Psoas muscle (tissue), 8 donors: ENCODE data around the gene SMCO4. TPM values are rescaled to one million over a fixed set of nuclear protein-coding genes. Genes with fewer than 3 reads are reported as not detected.

Source experiments
- ATAC-seq, 4 donors: fragments of 200-7000 bp; cut with Tn5 transposase; one replicate each; pipeline ENCODE4 v1.9.1; 2020; ENCODE audit warnings: moderate library complexity in 3 of 4, mild to moderate bottlenecking in 2 of 4
- DNase-seq, 2 donors: peaks; one replicate each; pipeline ENCODE4 v3.0.0-alpha.2; 2020
- H3K27ac ChIP-seq: fragments of 200-600 bp; one replicate; pipeline ENCODE4 v1.8.0; 2022
- H3K27me3 ChIP-seq, 3 donors: fragments of 200-600 bp in 1 of 3; one replicate each; pipeline versions ENCODE4 v1.6.1 to v1.8.0; 2013 to 2022; ENCODE audit warnings: low read length in 2 of 3, mild to moderate bottlenecking in 2 of 3, moderate library complexity in 1 of 3; ENCODE audit not compliant: insufficient read depth in 3 of 3
- H3K36me3 ChIP-seq, 2 donors: fragments of 200-600 bp in 1 of 2; one replicate each; pipeline versions ENCODE4 v1.6.1 to v1.8.0; 2013 to 2022; ENCODE audit warnings: low read depth in 1 of 2, mild to moderate bottlenecking in 1 of 2, moderate library complexity in 1 of 2; ENCODE audit not compliant: insufficient read depth in 1 of 2
- H3K4me1 ChIP-seq: fragments of 200-600 bp; one replicate; pipeline ENCODE4 v1.8.0; 2022
- H3K4me3 ChIP-seq: fragments of 200-600 bp; one replicate; pipeline ENCODE4 v1.8.0; 2022; ENCODE audit warnings: mild to moderate bottlenecking
- H3K9me3 ChIP-seq: fragments of 200-600 bp; one replicate; pipeline ENCODE4 v1.8.0; 2022
- CTCF ChIP-seq: fragments of 200-600 bp; IDR thresholded peaks from one replicate; pipeline ENCODE4 v1.8.0; 2022; ENCODE audit warnings: antibody characterized with exemption
- WGBS, 3 donors: extraction: QIAGEN DNeasy Blood & Tissue Kit; methylation state at CpG; one replicate each; pipeline versions ENCODE4 v1.1.6 to v1.1.7; 2013; 5-methylcytosine and 5-hydroxymethylcytosine counted together
- intact Hi-C, 2 donors: fragments of 100-400 bp; cut with DNase I; formaldehyde crosslinking; loops; one replicate each; pipeline versions ENCODE4 v1.11.0 to v1.14.2; 2022
- polyA plus RNA-seq, 3 donors: library from polyadenylated mRNA; stranded (reverse); fragments of 200-250 nt; gene quantifications; one replicate each; pipeline ENCODE4 v1.2.3, GENCODE V29; 2013
- total RNA-seq, 4 donors: library from RNA; stranded (reverse); fragmentation: NEBNext Ultra II Directional in 2 of 4; extraction: Animal tissue kit (Norgen Biotek cat#: 25700) in 2 of 4; gene quantifications; one replicate each; pipeline versions ENCODE4 v1.2.1 to v1.2.4, GENCODE V29; 2021 to 2023
- donor health status: healthy with polysubstance abuse.
- donor health status: DM: no; HTN: no; CAD: no; lungs with moderate emphysema.
- donor health status: Bipolar disorder and iron deficiency.
- donor health status: healthy.
- donor health status: DM: yes; HTN: yes; CAD: no.
- donor health status: DM: no; HTN: no; CAD: no.
- donor health status: DM: no; HTN: no; CAD: no.
- donor health status: DM: yes; HTN: yes; CAD: no.

The SMCO4 gene
- total and polyA plus RNA-seq, 7 donors: 3.5 to 21.8 (median 8.6) TPM

- no peaks in the 10 kb centered on the region for H3K36me3 ChIP-seq
- H3K4me1 ChIP-seq: peaks cover 56% of the 10 kb centered on the region
- 79 to 88% (median 86%) methylated on average over 1 of the region's 1 CpG for WGBS, 3 donors
- intact Hi-C loops: no loop called here
- DNase-seq (no peak), ATAC-seq (no peak)
- H3K27ac ChIP-seq: peak overlapping the region; percentile 74
- no peak for TF ChIP-seq CTCF
- no peaks in the 10 kb centered on the region for H3K27me3 ChIP-seq
- no peaks in the 10 kb centered on the region for H3K9me3 ChIP-seq
- H3K4me3 ChIP-seq: no peak overlapping the region
Measured at GRCh38 chr11:93530468-93530826, 12.7 kb downstream of the SMCO4 start.

GRCh38 chr11:93529707-93530467 lies 13.3 kb downstream of the SMCO4 start:
- H3K9me3 ChIP-seq: no peaks in the 10 kb centered on the region
- no peaks in the 10 kb centered on the region for H3K27me3 ChIP-seq
- H3K4me1 ChIP-seq: peaks cover 61% of the 10 kb centered on the region
- no peaks in the 10 kb centered on the region for H3K36me3 ChIP-seq
- no peak for ATAC-seq
- TF ChIP-seq CTCF: no peak
- H3K4me3 ChIP-seq: no peak overlapping the region
- H3K27ac ChIP-seq: peak overlapping the region; percentile 74
- WGBS, 3 donors: 63 to 69% (median 66%) methylated on average over 9 of the region's 9 CpGs
- peak; percentile 31 to 53 for DNase-seq
- intact Hi-C loops: no loop called here

DNA sequence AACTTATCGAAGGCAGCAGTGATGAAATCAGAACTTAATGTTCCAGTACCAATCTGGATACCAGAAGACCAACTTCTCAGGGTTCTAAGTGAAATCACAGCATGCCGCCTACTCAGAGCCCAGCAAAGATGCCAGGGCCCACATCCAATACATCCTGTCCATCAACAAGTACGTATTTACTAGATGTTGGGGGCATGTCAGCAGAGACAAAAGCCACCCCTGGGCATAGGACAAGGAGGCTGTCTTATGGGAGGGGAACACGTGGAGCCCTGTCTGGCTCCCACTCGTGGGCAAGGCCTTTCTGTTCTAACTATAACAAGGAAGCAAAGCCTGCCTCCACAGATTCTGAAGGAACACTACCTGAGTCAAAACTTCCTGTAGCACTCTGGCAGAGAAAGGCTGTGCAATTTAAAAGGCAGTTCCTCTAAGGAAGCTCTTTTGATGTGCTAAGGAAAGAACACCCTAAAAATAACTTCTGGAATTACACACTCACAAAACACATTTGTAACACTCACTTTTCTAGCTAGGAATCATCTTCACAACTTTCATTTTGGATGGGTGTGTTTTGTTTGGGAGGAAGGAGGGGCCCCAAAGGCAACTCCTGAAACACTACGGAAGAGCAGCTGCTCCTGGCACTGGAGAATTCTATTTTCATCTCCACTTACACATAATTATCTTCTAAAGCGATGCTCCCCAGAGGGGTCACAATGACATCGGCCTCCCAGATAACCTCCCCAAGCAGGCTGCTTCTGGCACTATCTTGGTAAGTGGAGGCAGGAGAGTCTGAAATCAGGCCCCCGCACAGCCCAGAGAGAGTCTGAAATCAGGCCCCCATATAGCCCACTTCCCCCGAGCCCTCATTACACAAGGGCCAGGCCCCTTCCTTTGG lies 14.2 kb downstream of the SMCO4 start:
- no peak overlapping the region for H3K4me3 ChIP-seq
- H3K4me1 ChIP-seq: peaks cover 64% of the 10 kb centered on the region
- no peak for TF ChIP-seq CTCF
- no peaks in the 10 kb centered on the region for H3K36me3 ChIP-seq
- ATAC-seq (peak; percentile 27 to 61 (median 56)), DNase-seq (no peak)
- H3K27ac ChIP-seq: peak overlapping the region; percentile 74
- no peaks in the 10 kb centered on the region for H3K9me3 ChIP-seq
- intact Hi-C loops: loop anchor here in 1 of 2 donors (1.0 kb wide), 1 partner anchor 37 kb away; no protein-coding TSS in a partner anchor
- 21 to 25% (median 24%) methylated on average over 10 of the region's 10 CpGs for WGBS, 3 donors
- no peaks in the 10 kb centered on the region for H3K27me3 ChIP-seq

GRCh38 chr11:93528252-93528651 lies 14.9 kb downstream of the SMCO4 start:
- H3K36me3 ChIP-seq: no peaks in the 10 kb centered on the region
- TF ChIP-seq CTCF: no peak
- peak; percentile 56 to 79 (median 62) for ATAC-seq
- H3K4me1 ChIP-seq: peaks cover 64% of the 10 kb centered on the region
- peak; percentile 61 to 77 for DNase-seq
- 23 to 32% (median 29%) methylated on average over 4 of the region's 4 CpGs for WGBS, 3 donors
- H3K27ac ChIP-seq: peak overlapping the region; percentile 74
- no peaks in the 10 kb centered on the region for H3K27me3 ChIP-seq
- intact Hi-C loops: loop anchor here in 1 of 2 donors (1.0 kb wide), 1 partner anchor 38 kb away; no protein-coding TSS in a partner anchor
- H3K9me3 ChIP-seq: no peaks in the 10 kb centered on the region
- H3K4me3 ChIP-seq: no peak overlapping the region
